ENCODE data around the gene TIMM10. TPM values are rescaled to one million over a fixed set of nuclear protein-coding genes. Genes with fewer than 3 reads are reported as not detected.
A peak's percentile ranks its signal among the peaks of the same experiment; 100 is the strongest.

The TIMM10 gene
- polyA plus RNA-seq, 3 donors, result 30.4 to 62.1 (median 58.3) TPM

DNA sequence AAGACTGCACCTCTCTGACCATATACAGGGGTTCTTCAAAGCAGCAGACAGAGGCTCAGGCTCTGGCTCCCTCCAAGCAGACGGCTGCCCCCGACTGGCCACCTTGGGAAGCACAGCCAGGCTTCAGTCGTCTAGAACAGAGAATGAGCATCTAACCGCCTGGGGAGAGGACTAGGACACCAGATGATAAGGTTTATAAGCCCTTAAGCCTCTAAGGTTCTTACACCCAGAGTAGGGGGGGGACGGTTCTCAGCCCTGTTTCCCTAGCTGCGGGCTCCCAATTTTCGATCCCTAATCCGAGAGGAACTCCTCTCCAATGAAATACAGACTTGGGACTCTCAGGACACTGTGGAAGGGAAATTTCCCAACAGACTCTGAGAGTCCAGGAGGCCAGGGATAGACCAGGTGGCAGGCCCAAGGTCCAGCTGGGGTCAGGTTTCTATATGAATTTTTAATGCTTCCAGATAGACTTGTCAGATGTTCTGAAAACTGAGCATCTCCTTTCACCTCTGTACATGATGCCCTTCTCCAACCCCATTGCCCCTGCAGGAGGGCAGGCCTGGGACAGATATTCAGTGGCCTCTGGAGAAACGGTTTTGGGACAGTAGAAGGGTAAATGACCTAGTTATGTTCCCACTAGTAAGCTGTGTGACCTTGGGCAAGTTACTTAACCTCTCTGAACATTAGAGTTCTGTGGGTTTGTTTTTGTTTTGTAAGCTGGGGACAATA is 50.0 kb downstream of the TIMM10 start:
- TF ChIP-seq, protein P1, sequence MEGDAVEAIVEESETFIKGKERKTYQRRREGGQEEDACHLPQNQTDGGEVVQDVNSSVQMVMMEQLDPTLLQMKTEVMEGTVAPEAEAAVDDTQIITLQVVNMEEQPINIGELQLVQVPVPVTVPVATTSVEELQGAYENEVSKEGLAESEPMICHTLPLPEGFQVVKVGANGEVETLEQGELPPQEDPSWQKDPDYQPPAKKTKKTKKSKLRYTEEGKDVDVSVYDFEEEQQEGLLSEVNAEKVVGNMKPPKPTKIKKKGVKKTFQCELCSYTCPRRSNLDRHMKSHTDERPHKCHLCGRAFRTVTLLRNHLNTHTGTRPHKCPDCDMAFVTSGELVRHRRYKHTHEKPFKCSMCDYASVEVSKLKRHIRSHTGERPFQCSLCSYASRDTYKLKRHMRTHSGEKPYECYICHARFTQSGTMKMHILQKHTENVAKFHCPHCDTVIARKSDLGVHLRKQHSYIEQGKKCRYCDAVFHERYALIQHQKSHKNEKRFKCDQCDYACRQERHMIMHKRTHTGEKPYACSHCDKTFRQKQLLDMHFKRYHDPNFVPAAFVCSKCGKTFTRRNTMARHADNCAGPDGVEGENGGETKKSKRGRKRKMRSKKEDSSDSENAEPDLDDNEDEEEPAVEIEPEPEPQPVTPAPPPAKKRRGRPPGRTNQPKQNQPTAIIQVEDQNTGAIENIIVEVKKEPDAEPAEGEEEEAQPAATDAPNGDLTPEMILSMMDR (IDR thresholded peaks at IDR 0.05), result peak; percentile 71
- Mint-ChIP-seq H3K27ac (peak overlapping the region in 1 of 7 donors; percentile 26), H3K4me3 (no peak overlapping the region), H3K36me3 (peaks cover 0 to 2% of the 10 kb centered on the region in 2 donors), H3K4me1 (peaks cover 56% of the 10 kb centered on the region), H3K9me3 (peaks cover 0 to 5% (median 2%) of the 10 kb centered on the region in 7 donors), H3K27me3 (ENCODE audit: low read depth in 3 of 3) (peaks cover 17 to 42% (median 25%) of the 10 kb centered on the region in 3 donors)
- peak; percentile 47 to 61 (median 60) for DNase-seq
- Histone ChIP-seq H3K4me2 (replicated peaks; ENCODE audit: extremely low read depth, low read length, poor library complexity, severe bottlenecking) (no peak overlapping the region), H3K4me3 (replicated peaks in 1 of 3; ENCODE audit: low read depth in 2 of 3, low read length in 3 of 3) (no peak overlapping the region), H3K36me3 (replicated peaks in 1 of 2; ENCODE audit: control insufficient read depth in 1 of 2, insufficient read depth in 2 of 2, low read length in 2 of 2) (no peaks in the 10 kb centered on the region), H3K27me3 (ENCODE audit: control insufficient read depth in 2 of 2, insufficient read depth in 2 of 2, low read length in 2 of 2) (peaks cover 7 to 14% of the 10 kb centered on the region in 2 donors), H3K27ac (ENCODE audit: low read depth in 1 of 2, low read length in 2 of 2) (no peak overlapping the region), H4K20me1 (ENCODE audit: insufficient read depth, low read length) (no peaks in the 10 kb centered on the region), H2AFZ (ENCODE audit: insufficient read depth, low read depth, low read length, poor library complexity, severe bottlenecking) (no peak overlapping the region), H3K9me3 (replicated peaks in 1 of 2; ENCODE audit: control insufficient read depth in 1 of 2, insufficient read depth in 1 of 2, low read length in 2 of 2) (no peaks in the 10 kb centered on the region), H3K4me1 (ENCODE audit: control insufficient read depth in 1 of 2, insufficient read depth in 2 of 2, low read length in 2 of 2) (peaks cover 55 to 57% of the 10 kb centered on the region in 2 donors), H3K9ac (ENCODE audit: insufficient read depth, low read length, poor library complexity, severe bottlenecking) (no peak overlapping the region), H3K79me2 (ENCODE audit: insufficient read depth, low read length) (peaks cover 4% of the 10 kb centered on the region)
- intact Hi-C loops (cut with micrococcal nuclease), result loop anchor here (5.0 kb wide), 1 partner anchor 133 kb away; no protein-coding TSS in a partner anchor
- 46% methylated on average over 3 of the region's 9 CpGs for WGBS (ENCODE audit: insufficient coverage)

DNA sequence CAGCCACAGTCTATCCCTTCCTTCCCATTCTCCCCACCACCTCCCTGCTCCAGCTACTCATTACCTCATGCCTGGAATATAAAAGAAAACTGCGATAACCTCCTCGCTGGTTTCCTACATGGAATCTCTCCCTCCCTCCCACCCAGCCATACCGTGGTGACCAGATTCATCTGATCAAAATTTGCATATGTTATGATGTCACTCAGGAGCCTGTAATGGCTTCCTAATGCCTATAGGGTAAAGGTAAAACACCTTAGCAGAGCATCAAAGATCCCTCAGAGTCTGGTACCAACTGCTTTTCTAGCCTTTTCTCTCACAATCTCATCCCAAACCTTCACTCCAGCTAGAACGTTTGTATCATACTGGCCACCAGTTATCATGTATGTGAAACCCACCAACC is 50.6 kb downstream of the TIMM10 start:
- no peak overlapping the region for H3K4me3 ChIP-seq (replicated peaks in 1 of 3; ENCODE audit: low read depth in 2 of 3, low read length in 3 of 3)
- intact Hi-C loops (cut with micrococcal nuclease), result loop anchor here (5.0 kb wide), 2 partner anchors 37 to 133 kb away; partner anchors contain the start of gene SLC43A1 (in 1 of the 2)
- peaks cover 5% of the 10 kb centered on the region for H3K79me2 ChIP-seq (ENCODE audit: insufficient read depth, low read length)
- no peak overlapping the region for H3K4me3 Mint-ChIP-seq
- H3K27me3 ChIP-seq (ENCODE audit: control insufficient read depth in 2 of 2, insufficient read depth in 2 of 2, low read length in 2 of 2), result peaks cover 7 to 14% of the 10 kb centered on the region in 2 donors
- H3K36me3 Mint-ChIP-seq, result no peaks in the 10 kb centered on the region
- H3K27me3 Mint-ChIP-seq (ENCODE audit: low read depth in 3 of 3), result peaks cover 17 to 44% (median 25%) of the 10 kb centered on the region in 3 donors
- TF ChIP-seq, protein P1 (IDR thresholded peaks at IDR 0.05), result no peak
- peak overlapping the region in 1 of 7 donors; percentile 25 for H3K27ac Mint-ChIP-seq
- H3K9ac ChIP-seq (ENCODE audit: insufficient read depth, low read length, poor library complexity, severe bottlenecking), result no peak overlapping the region
- WGBS (ENCODE audit: insufficient coverage), result 67% methylated on average over 1 of the region's 4 CpGs
- H3K4me1 ChIP-seq (ENCODE audit: control insufficient read depth in 1 of 2, insufficient read depth in 2 of 2, low read length in 2 of 2), result peaks cover 55 to 57% of the 10 kb centered on the region in 2 donors
- H3K9me3 Mint-ChIP-seq, result peaks cover 0 to 5% (median 2%) of the 10 kb centered on the region in 7 donors
- H2AFZ ChIP-seq (ENCODE audit: insufficient read depth, low read depth, low read length, poor library complexity, severe bottlenecking), result no peak overlapping the region
- no peak for DNase-seq
- no peaks in the 10 kb centered on the region for H3K36me3 ChIP-seq (replicated peaks in 1 of 2; ENCODE audit: control insufficient read depth in 1 of 2, insufficient read depth in 2 of 2, low read length in 2 of 2)
- H3K4me1 Mint-ChIP-seq, result peaks cover 56% of the 10 kb centered on the region
- H3K4me2 ChIP-seq (replicated peaks; ENCODE audit: extremely low read depth, low read length, poor library complexity, severe bottlenecking), result no peak overlapping the region
- no peak overlapping the region for H3K27ac ChIP-seq (ENCODE audit: low read depth in 1 of 2, low read length in 2 of 2)
- no peaks in the 10 kb centered on the region for H3K9me3 ChIP-seq (replicated peaks in 1 of 2; ENCODE audit: control insufficient read depth in 1 of 2, insufficient read depth in 1 of 2, low read length in 2 of 2)
- H4K20me1 ChIP-seq (ENCODE audit: insufficient read depth, low read length), result no peaks in the 10 kb centered on the region
